Left cardiac atrium (tissue), 4 donors: ENCODE results near the gene ATP1B3. TPM values are rescaled to one million over a fixed set of nuclear protein-coding genes. Genes with fewer than 3 reads are reported as not detected.

ENCODE experiments used
- ATAC-seq, 2 donors: fragments of 200-7000 bp; cut with Tn5 transposase; one replicate each; pipeline ENCODE4 v1.9.1; 2020; ENCODE audit warnings: mild to moderate bottlenecking in 2 of 2, moderate library complexity in 2 of 2
- DNase-seq: peaks from one replicate; pipeline ENCODE4 v3.0.0-alpha.2; 2020
- intact Hi-C, 2 donors: fragments of 100-400 bp; cut with DNase I; formaldehyde crosslinking; loops; one replicate each; pipeline versions ENCODE4 v1.14.1 to v1.15.1; 2022 to 2023
- total RNA-seq, 2 donors: library from RNA; stranded (reverse); fragmentation: NEBNext Ultra II Directional; extraction: Animal tissue kit (Norgen Biotek cat#: 25700); gene quantifications; one replicate each; pipeline ENCODE4 v1.2.1, GENCODE V29; 2021
- donor health status: DM: no; HTN: yes; CAD: no.
- donor health status: DM: no; HTN: yes; CAD: no; lungs with severe emphysema.
- donor health status: DM: yes; HTN: yes; CAD: no.
- donor health status: Dilated cardiomyopathy.

ATP1B3 gene
- total RNA-seq, 2 donors from 2014 or later, result 68.0 to 117 TPM

- DNase-seq (no peak), ATAC-seq (no peak)
- intact Hi-C loops, result no loop called here
Observed at GRCh38 chr3:141930801-141931200, 54.4 kb downstream of the ATP1B3 start.

DNA sequence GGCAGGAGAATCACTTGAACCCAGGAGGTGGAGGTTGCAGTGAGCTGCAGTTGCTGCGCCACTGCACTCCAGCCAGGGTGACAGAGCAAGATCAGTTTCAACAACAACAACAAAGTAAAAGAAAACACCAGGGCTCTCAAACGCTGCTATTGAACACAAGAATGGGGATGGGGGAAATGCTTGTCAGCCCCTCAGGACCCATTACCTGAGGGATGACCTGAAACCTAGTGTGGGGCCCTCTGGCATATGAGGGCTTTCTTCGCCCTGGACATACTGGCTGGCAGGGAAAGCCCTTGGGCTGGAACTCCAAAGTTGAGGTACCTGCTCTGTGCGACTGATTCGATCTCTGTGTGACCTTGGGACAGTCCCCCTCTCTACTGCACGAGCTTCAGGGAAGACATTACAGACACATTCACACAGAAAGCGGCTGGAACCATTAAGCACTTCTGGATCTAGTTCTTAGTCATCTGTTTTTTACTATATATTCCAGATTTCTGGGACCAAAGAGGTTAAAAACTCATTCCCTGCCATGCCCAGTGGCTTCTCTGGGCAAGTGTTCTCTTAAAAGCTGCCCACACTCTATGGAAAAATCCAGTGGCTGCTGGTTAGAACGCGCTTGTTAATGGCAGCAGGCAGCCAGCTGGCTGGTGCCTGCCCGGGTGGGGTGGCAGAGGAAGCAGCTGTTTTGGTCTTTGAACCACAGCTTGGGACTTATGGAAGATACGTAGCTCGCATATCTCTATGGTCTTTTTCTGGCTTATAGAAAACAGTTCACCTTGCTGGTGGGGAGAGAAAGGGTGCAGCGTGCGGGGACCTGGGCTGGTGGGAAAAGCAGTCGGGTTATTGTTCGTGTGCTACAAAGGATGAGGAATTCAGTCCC, 57.2 kb downstream of the ATP1B3 start:
- intact Hi-C loops, result no loop called here
- no peak for ATAC-seq
- no peak for DNase-seq

GRCh38 chr3:141934354-141934753, 57.9 kb downstream of the ATP1B3 start:
- ATAC-seq (no peak), DNase-seq (no peak)
- intact Hi-C loops, result no loop called here

- intact Hi-C loops, result no loop called here
- DNase-seq (no peak), ATAC-seq (no peak)
Observed at GRCh38 chr3:141938011-141938500, 61.6 kb downstream of the ATP1B3 start.

DNA sequence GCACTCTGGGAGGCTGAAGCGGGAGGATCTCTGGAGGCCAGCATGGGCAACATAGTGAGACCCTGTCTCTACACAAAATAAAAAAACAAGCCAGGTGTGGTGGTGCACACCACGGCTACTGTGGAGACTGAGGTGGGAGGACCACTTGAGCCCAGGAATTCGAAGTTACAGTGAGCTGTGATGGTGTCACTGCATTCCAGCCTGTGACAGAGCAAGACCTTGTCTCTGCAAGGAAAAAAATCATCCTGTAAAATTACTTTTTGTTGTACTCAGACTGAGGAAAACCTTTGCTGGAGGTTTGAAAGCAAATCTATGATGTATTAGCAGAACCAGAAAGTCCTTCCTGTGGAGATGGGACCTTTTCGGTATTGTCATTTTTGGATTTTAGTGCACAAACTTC, 63.3 kb downstream of the ATP1B3 start:
- ATAC-seq (no peak), DNase-seq (no peak)
- intact Hi-C loops, result no loop called here

DNA sequence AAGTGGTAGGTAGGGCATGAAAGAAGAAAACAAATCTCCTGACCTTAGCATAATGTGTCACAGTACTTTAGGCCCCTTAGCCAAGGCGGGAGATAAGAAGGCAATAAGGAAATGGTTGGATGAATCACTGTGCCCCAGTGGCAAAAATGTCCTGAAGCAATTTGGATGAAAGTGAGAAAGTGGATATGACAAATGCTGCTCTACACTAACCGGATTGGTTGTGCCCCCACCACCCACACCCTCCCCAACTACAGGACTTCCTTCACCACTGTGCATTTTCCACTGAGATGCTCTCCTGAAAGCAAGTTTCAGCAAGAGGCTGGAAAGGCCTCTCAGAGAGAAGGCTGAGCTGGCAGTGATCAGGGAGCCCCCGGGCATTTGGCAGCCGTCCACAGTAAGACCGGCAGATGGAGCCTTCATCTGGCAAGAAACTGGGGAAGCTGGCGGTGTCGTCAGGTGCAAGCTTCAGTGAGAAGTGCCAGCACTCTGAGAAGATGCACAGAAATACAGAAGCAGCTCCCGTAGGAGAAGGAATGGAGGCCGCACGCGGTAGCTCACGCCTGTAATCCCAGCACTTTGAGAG, 63.8 kb downstream of the ATP1B3 start:
- intact Hi-C loops, result no loop called here
- DNase-seq (no peak), ATAC-seq (peak in 1 of 2 donors; percentile 39)

DNA sequence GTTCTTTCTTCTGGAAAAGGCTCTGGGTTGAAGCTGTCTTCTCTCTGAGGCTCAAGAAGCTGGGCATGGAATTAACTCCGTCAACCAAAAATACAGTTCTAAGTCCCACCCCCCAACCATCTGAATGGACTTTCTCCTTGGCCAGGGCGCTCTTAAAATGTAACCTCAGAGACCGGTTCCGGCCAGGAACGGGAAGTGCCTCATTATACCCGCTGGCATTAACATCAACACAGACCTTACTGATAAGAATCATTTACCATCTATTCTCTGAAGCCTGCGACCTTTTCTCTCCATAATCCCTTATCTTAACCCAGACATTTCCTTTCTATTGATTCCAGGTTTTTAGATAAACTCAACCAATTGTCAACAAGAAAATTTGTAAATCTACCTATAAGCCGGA, 64.7 kb downstream of the ATP1B3 start:
- intact Hi-C loops, result no loop called here
- ATAC-seq (no peak), DNase-seq (no peak)

DNA sequence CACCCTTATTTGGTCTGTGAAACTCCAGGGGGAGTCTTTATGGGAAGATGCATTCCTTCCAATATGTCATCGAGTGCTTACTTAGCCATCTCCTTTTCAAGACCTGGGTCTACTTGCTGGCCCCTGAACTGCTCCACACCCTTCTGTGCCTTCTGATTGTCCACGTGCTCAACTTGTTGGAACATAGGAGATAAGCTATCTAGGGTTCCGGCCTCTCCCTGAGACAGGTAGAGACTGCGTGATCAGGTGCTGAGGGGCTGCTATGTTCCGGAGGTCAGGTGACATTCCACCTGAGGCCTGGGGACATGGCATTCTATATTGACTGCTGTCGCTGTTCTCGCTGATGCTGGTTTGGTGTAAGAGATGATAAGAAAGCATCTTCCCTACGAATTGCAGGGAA, 65.6 kb downstream of the ATP1B3 start:
- no peak for DNase-seq
- intact Hi-C loops, result no loop called here
- ATAC-seq, result no peak

GRCh38 chr3:141945726-141946485, 69.5 kb downstream of the ATP1B3 start:
- intact Hi-C loops, result no loop called here
- no peak for ATAC-seq
- DNase-seq, result no peak

DNA sequence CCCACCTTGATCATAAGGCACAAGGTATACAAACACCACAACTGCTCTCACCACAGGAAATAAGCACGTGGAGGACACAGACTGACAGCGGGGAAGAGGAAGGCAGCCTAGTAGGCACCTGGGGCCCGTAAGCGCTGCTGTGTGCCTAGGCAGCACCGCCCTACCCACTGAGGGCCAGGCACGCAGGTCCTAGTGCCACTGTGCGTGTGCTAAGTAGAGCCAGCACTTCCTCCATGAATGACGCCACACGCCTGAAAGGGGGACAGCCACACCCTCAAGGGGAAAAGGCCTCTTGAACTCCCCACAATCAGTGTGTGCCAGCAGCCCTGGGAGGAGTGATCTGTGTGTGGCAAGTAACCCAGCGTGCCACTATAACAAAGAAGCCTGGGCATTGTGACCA, 73.0 kb downstream of the ATP1B3 start:
- no peak for DNase-seq
- no peak for ATAC-seq
- intact Hi-C loops, result no loop called here

- ATAC-seq (no peak), DNase-seq (no peak)
- intact Hi-C loops, result no loop called here
Observed at GRCh38 chr3:141949972-141950371, 73.5 kb downstream of the ATP1B3 start.

GRCh38 chr3:141950572-141951493, 74.4 kb downstream of the ATP1B3 start:
- intact Hi-C loops, result no loop called here
- no peak for ATAC-seq
- DNase-seq, result no peak

DNA sequence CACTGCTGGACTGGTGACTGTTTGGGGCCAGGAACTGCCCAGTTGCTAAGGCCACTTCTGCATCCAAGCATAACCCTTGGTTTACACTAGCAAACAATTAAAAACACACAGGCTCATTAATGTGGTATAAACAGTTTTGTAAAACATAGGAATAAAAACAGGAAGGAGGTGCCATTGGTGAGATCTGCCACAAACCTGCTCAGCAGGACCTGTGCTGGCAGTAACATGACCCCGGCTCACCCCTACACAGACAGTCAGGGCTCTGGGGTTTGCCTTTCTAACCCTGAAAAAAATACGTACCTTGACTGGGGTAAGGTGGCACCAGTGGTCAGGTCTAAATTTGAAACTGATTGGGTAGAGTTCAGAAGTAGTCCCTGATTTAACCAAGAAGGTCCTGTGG, 76.2 kb downstream of the ATP1B3 start:
- DNase-seq, result no peak
- intact Hi-C loops, result no loop called here
- ATAC-seq, result no peak

- ATAC-seq (no peak), DNase-seq (no peak)
- intact Hi-C loops, result no loop called here
Observed at GRCh38 chr3:141955175-141955574, 78.7 kb downstream of the ATP1B3 start.

DNA sequence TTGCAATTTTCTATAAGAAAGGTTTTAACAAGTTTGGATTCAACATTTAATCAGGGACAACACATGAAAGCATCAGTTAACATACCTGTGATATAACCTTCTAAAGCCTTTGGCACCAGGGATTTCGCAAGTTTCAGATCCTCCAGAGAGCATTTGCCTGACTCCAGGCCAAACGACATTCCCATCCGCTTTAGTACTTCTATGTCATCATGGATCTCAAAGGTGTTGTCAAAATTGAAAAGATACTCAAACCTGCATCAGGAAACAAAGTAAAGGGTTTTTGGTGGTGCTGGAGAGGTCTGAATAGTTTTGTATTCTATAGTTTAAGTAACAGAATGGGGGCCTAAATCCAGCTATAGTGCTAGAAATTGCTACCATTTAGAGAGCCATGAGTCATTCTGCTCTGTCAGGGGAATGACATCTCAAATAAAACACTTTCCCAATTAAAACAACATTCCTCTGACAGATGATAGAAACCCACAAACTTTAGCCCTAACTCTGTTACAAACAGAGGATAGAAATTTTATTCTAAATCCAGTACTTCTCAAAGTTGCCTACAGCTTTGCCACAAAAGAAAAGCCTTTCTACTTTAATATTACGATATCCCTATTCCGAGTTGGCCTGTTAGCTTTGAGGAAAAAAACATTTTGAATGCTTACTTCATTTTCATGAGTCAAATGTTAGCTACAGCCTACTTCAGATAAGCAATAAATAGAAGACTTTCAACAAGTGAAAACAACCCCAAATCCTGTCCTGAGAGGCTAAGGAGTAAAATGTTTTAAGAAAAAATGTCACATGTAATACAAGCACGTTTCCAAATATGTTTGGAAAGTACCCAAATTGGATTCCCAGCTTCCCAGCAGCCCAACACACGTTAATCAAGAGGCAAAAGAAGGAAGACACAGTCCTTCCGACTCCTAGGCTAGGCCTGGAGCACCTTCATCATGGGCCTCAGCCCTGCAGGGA, 83.4 kb downstream of the ATP1B3 start:
- intact Hi-C loops, result loop anchor here in 1 of 2 donors (5.0 kb wide), 1 partner anchor 317 kb away; no protein-coding TSS in a partner anchor
- DNase-seq (no peak), ATAC-seq (peak; percentile 53 to 73)

GRCh38 chr3:141960731-141961130, 84.3 kb downstream of the ATP1B3 start:
- DNase-seq (no peak), ATAC-seq (peak in 1 of 2 donors; percentile 65)
- intact Hi-C loops, result loop anchor here in 1 of 2 donors (5.0 kb wide), 1 partner anchor 317 kb away; no protein-coding TSS in a partner anchor

DNA sequence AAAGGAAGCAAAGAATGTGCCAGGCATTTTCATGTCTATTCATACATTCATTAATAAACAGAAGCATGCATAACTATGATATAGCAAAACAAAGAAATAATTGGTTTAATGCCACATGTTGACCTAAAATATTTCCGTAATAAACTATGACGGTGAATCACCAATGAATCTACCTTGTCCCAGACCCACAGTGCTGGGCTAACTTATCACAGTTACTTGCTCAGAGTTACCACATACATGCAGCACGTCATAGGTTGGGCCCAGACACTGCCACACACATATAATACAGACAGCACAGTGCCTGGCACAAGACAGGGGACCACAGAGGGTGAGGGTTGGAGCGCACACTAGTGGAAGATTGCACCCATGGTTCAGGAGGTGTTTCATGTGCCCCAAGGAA, 86.9 kb downstream of the ATP1B3 start:
- ATAC-seq (no peak), DNase-seq (no peak)
- intact Hi-C loops, result loop anchor here in 1 of 2 donors (5.0 kb wide), 1 partner anchor 314 kb away; no protein-coding TSS in a partner anchor

DNA sequence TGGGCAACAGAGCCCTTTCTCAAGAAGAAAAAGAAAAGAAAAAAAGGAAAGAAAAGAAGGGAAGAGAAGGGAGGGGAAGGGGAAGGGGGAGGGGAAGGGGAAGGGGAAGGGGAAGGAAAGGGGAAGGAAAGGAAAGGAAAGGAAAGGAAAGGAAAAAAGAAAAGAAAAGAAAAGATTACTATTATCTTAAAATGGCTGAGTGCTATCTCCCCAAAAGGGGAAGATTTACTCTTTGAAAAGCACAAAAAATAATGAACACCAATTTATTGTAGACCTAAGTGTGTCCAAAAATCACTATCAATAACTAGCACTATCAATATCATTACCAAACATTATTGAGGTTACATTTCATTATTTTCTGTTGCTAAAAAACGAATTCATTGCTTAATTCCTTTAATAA, 89.0 kb downstream of the ATP1B3 start:
- no peak for ATAC-seq
- no peak for DNase-seq
- intact Hi-C loops, result no loop called here
